NCI-H128 (cell line): ENCODE measurements around the gene HOXC5.

Experiments
- DNase-seq: peaks from one replicate; lab custom pipeline; 2025; ENCODE audit not compliant: unreplicated experiment; lab: John Stamatoyannopoulos, UW

The HOXC5 gene

GRCh38 chr12:54045401-54045800 lies 12.6 kb downstream of the HOXC5 start:
- DNase-seq = no peak

DNA sequence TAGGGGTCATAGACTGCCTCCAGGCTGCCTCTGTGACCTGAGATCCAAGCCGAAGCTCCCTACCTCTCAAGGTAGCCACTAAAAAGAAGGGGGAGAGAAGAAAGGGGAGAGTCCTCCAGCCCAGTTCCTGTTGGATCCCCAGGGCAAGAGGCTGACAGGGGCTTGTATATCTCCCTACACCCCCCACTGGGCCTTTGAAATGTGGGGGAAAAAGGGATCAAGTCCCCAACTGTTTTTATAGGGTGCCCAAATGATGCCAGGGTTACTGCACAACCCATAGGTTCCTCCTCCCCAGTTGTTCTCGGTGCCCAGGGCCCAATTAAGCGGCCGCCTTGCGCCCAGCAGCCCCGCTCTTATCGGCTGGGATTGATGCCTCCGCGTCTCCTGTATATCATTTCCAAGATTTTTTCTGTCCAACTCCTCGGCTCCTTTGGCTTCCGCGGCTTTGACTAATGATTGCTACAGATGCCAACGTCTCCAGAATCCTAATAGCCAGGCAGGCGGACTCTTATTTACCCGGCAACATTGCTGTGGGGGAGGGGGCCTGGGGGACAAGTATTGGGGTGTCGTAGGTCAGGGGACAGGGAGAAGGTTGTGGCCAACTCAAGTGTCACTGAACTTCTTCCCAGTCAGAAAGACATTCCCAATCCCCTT lies 13.1 kb downstream of the HOXC5 start:
- no peak for DNase-seq

DNA sequence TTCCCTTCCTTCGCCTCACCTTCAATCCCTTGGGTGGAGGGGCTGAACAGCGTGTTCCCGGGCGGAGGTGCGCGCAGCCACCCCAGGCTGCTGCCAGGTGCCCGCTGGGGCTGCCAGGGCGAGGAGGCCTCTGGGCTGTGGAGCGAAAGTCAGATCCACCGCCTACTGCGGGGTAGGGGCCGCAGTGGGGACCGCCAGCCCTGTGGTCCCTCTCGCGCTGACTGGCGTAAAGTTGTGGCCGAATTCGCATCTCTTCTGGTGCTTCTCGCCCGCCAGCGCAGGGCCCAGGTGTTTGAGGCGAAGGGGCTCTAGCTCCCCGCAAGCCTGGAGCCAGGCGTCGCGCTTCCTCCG lies 13.9 kb downstream of the HOXC5 start:
- DNase-seq = no peak

- DNase-seq = no peak
Measured at GRCh38 chr12:54047160-54047963, 14.5 kb downstream of the HOXC5 start.

GRCh38 chr12:54047964-54048303 lies 15.1 kb downstream of the HOXC5 start:
- no peak for DNase-seq

DNA sequence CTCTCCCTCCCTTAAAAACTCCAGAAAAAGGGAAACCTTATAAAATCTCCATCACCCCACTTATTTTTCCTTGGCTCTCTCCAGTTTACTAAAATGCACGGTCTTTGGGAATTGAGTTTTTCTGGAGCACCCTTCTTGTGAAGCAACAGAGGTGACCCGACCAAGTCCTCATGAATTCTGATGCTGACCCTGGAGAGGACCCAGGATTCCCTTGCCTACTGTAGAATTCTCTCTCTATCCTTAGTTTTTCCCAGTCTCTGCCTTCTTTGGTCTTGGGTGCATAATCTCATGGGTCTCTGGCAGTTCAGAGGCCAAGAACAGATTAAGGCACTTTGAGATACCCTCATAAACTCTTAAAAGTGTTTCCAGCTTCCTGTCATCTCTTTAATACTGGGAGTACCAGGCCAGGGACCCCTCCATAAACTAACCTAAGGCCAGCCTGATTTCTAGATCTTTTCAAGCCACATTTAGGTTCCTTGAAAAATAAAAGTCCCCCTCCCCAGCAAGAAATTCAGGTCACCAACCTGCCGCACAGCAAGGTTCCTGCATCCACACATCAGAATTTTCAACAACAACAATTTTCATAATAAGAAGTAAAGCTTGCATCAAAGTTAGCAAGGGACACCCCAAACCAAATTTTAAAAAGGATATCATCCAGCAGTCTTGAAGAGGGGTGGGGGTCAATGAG lies 15.7 kb downstream of the HOXC5 start:
- no peak for DNase-seq

DNA sequence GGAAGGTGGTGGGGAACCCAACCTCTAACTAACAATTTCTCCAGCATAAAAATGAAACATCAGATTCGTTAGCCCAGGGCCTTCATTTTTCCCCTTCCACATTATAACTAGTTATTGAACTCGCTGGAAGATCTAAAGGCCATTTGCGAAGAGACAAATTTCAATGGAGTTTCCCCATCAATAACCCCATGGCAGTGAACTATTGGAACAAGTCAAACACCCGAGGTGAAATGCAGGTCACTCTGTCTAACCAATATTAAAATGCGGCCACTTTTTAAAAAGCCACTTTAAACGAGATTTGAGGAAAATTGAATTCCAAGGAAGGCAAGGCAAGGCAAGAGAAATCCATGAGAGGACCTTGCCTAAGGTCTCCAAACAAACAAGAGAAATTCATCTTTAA lies 16.3 kb downstream of the HOXC5 start:
- DNase-seq = no peak

DNA sequence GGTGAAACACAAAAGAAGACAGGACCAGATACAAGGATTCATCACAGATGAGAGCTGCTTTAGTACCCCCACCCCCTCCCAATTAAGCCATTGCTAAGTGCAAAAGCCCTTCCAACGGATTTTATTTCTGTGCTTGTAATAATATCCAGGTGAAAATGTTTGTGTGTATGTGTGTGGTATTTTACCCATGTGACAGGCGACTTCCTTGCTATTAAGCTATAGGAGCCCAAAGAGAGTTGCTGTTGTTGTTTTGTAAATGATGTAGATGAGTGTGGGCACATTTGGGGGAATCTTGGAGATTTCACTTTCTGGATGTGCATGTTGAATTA lies 17.6 kb downstream of the HOXC5 start:
- no peak for DNase-seq

- no peak for DNase-seq
Measured at GRCh38 chr12:54051026-54051842, 18.4 kb downstream of the HOXC5 start.

DNA sequence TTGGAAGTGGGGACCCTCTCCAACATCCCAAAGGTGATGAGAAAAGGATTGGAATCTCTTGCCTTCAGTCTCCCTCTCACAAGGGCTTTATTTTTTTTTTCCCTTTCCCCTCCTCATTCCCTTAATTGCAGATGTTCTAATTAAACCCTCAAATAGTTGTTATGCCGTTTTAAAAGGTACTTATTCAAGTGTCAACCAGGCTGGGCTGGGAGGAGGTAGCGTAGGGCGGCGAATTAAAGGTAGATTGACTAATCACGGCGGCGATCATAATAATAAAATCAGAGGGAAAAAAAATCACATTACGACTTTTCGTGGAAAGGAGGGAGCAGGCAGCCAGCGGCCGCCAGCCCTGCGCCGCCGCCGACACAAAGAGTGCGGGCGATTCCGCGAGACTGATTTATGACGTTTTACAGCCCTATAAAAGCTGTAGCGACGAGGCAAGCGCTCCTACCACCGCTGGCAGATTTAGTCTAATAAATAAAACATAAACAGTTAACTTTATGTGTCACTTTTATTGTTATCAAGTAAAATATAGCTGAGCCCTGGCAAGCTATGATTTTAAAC lies 19.1 kb downstream of the HOXC5 start:
- no peak for DNase-seq

DNA sequence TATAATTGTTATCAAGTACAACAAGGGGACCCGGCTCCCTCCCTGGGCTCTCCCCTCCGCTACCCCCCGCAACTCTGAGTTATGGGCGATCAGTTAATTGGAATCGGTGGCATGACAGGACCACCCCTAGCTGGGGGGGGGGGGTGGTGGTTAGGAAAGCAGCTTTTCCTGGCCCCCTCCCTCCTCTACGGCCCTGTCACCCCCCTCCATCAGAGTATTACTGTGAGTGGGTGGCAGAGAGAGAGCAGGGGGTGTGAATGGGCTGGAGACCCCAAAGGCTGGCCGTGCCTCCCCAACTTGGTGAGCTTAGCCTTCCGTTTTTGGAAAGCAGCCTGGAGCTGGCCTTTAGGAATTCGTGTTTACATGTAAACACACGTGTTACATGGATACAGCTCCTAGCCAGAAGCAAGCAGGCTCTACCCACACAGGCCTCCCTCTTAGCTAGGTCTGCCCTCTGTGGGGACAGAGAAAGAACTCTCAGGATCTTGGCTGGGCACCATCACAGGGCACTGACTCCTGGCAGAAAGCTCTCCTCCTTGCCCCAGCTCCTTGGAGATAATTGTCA lies 19.7 kb downstream of the HOXC5 start:
- no peak for DNase-seq

DNA sequence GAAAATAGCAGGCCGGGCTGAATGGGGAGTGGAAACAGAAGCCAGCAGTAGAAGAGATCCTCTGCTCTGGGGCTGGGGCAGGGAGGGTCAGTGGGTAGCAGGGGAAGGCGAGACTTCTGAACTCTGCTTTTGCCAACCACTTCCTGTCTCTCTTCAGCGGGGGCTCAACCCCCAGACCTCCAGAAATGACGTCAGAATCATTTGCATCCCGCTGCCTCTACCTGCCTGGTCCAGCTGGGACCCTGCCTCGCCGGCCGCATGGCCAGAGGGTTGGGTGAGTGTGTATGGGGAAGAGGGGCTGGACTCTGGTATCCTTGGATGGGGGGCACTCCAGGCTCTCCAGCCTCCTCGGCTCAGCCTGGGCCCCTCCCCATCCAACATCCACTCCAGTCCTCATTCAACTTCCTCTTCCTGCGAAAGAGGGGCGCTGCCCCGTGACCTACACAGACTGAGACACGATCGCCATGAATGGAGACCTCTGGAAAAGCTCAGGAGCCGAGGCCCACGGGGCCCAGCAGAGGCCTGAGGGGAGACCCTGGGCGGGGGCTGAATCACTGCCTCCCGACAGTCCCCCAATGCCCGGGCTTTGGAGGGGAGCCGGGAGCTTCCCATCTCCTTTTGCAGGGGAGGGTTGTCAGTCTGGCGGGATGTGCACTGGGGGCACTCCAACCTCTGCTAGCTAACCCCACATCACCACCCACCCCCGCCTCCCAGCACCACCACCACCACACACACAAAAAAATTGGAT lies 20.3 kb downstream of the HOXC5 start:
- no peak for DNase-seq

DNA sequence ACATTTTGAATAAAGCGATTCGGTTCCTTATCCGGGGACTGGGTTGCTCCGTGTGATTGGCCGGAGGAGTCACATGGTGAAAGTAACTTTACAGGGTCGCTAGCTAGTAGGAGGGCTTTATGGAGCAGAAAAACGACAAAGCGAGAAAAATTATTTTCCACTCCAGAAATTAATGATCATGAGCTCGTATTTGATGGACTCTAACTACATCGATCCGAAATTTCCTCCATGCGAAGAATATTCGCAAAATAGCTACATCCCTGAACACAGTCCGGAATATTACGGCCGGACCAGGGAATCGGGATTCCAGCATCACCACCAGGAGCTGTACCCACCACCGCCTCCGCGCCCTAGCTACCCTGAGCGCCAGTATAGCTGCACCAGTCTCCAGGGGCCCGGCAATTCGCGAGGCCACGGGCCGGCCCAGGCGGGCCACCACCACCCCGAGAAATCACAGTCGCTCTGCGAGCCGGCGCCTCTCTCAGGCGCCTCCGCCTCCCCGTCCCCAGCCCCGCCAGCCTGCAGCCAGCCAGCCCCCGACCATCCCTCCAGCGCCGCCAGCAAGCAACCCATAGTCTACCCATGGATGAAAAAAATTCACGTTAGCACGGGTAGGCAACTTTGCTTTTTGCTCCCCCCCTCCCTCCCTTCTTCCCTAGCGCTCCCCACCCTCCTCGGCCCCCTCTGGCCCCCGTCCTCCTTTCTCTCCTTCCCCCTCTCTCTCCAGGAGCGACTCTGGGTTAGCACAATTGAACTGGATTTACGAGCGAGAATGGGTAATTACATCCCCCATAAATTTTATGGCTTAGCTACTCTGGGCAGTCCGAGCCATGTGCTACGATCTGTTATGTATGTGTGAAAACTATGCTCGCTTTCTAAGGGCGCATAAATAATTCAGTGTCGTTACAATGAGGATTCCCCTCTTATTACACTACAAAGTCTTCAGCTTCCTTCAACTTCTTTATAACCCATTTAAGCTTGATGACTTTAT lies 21.2 kb downstream of the HOXC5 start, which contains the start of gene HOXC4:
TSS of gene HOXC4 (plus strand) at position 85 of the 991 bp plus-strand sequence. CDS start at position 173, 88 bp downstream.
- no peak for DNase-seq

- DNase-seq = no peak
Measured at GRCh38 chr12:54054742-54055194, 21.9 kb downstream of the HOXC5 start.

DNA sequence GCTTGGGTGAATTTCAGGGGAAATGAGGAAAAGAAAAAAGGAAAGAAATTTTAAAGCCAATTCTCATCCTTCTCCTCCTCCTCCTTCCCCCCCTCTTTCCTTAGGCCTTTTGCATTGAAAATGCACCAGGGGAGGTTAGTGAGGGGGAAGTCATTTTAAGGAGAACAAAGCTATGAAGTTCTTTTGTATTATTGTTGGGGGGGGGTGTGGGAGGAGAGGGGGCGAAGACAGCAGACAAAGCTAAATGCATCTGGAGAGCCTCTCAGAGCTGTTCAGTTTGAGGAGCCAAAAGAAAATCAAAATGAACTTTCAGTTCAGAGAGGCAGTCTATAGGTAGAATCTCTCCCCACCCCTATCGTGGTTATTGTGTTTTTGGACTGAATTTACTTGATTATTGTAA lies 22.7 kb downstream of the HOXC5 start:
- no peak for DNase-seq

- DNase-seq = no peak
Measured at GRCh38 chr12:54056110-54056509, 23.3 kb downstream of the HOXC5 start.

DNA sequence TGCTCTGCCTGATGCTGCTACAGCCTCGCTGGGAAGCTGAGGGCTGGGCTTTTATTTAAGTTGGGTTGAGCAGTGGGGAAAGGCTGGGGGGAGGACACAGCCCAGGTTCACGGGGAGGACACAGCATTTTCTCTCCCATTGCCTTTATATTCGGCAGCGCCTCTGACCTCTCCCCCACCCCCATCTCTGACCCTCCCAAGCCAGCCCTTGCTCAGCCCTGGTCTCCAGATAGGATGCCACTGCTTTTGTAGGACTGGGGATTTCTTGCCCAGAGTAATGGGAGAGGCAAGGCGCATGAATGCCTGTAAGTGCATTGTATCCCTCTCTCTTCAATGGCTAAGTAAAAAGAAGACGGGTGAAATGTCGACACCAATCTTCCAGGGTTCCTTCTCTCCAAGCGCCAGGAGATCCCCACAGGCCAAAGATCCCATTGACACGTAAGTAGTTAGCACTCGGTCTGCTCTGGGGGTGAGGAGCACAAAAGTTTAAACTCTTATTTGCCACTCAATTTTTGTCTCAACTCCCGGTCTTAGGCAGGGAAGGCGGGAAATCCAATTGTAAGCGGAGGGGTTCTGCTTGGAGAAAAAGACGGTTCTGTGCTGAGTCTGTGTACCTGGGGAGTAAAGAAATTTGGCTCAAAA lies 25.4 kb downstream of the HOXC5 start:
- no peak for DNase-seq

DNA sequence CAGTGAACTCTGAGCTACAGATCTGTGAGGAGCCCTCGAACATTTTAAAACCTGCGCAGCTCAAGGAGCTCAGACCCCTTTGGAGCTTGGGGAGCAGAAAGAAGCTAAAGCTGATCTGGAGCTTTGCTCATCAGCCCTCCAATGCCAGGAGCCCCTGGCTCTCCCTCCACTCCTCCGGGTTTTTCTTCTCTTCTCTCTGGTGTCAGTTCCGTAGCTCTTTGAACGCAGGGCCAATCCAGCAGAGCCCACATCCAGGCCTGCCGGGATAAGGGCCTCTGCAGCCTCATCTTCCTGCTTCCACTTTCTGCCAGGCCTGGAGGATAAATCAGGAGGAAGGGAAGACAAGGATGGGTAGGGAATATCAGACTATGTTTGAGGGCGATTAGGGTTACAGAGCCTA lies 26.8 kb downstream of the HOXC5 start:
- no peak for DNase-seq
